ENCODE results near the gene NAA10. TPM values are rescaled to one million over a fixed set of nuclear protein-coding genes. Genes with fewer than 3 reads are reported as not detected.
A peak's percentile ranks its signal among the peaks of the same experiment; 100 is the strongest.

NAA10 gene
- total and polyA plus RNA-seq, 10 donors, result 56.4 to 174 (median 87.8) TPM

- Histone ChIP-seq H3K27ac (peak overlapping the region; percentile 65 to 100 (median 98)), H3K4me1 (peaks cover 25 to 70% (median 57%) of the 10 kb centered on the region in 6 donors), H3K9me3 (no peaks in the 10 kb centered on the region), H3K36me3 (peaks cover 0 to 12% (median 7%) of the 10 kb centered on the region in 6 donors), H3K4me3 (peak overlapping the region in 7 of 8 donors; percentile 43 to 97 (median 74)), H3K27me3 (replicated peaks in 1 of 7) (no peaks in the 10 kb centered on the region)
- TF ChIP-seq POLR2AphosphoS5 (IDR thresholded peaks at IDR 0.05), result peak in 2 of 3 donors; percentile 48 to 59
- no peak for TF ChIP-seq POLR2A (IDR thresholded peaks at IDR 0.05)
- TF ChIP-seq CTCF (IDR thresholded peaks at IDR 0.05 in 8 of 11, conservative IDR thresholded peaks at IDR 0.05 in 3 of 11), result peak in 1 of 11 experiments; percentile 7
- 6 to 44% (median 25%) methylated on average over 6 to 12 of the region's 12 CpGs; no CpG with 5 or more reads in 1 of the 5 donors for WGBS, 5 donors
- intact Hi-C loops (cut with DNase I; ENCODE audit: low total_unique reads), result no loop called here
- peak; percentile 79 for DNase-seq
These were observed 33.9 kb upstream of the NAA10 start for GRCh38 chrX:153968754-153969124.

- TF ChIP-seq POLR2AphosphoS5 (IDR thresholded peaks at IDR 0.05) (no peak), POLR2A (IDR thresholded peaks at IDR 0.05) (no peak), CTCF (IDR thresholded peaks at IDR 0.05 in 8 of 11, conservative IDR thresholded peaks at IDR 0.05 in 3 of 11) (no peak)
- peaks cover 0 to 17% (median 11%) of the 10 kb centered on the region in 6 donors for H3K36me3 ChIP-seq
- DNase-seq, result no peak
- H3K27ac ChIP-seq, result peak overlapping the region; percentile 65 to 100 (median 98)
- peak overlapping the region in 5 of 8 donors; percentile 43 to 97 (median 74) for H3K4me3 ChIP-seq
- H3K4me1 ChIP-seq, result peaks cover 20 to 70% (median 52%) of the 10 kb centered on the region in 6 donors
- intact Hi-C loops (cut with DNase I; ENCODE audit: low total_unique reads), result no loop called here
- H3K27me3 ChIP-seq (replicated peaks in 1 of 7), result no peaks in the 10 kb centered on the region
- H3K9me3 ChIP-seq, result no peaks in the 10 kb centered on the region
- WGBS, 5 donors, result 24 to 64% (median 36%) methylated on average over 9 of the region's 9 CpGs
These were observed 33.4 kb upstream of the NAA10 start for GRCh38 chrX:153968255-153968654.

GRCh38 chrX:153967536-153968224 is 32.8 kb upstream of the NAA10 start:
- no peaks in the 10 kb centered on the region for H3K27me3 ChIP-seq (replicated peaks in 1 of 7)
- 6 to 49% (median 19%) methylated on average over 6 to 16 of the region's 16 CpGs for WGBS, 5 donors
- intact Hi-C loops (cut with DNase I; ENCODE audit: low total_unique reads), result no loop called here
- peak overlapping the region; percentile 65 to 100 (median 98) for H3K27ac ChIP-seq
- H3K9me3 ChIP-seq, result no peaks in the 10 kb centered on the region
- H3K4me3 ChIP-seq, result peak overlapping the region in 5 of 8 donors; percentile 13 to 97 (median 74)
- H3K4me1 ChIP-seq, result peaks cover 20 to 68% (median 50%) of the 10 kb centered on the region in 6 donors
- H3K36me3 ChIP-seq, result peaks cover 0 to 23% (median 16%) of the 10 kb centered on the region in 6 donors
- DNase-seq, result no peak
- TF ChIP-seq POLR2AphosphoS5 (IDR thresholded peaks at IDR 0.05) (peak; percentile 18 to 66 (median 60)), POLR2A (IDR thresholded peaks at IDR 0.05) (no peak)

- H3K36me3 ChIP-seq, result peaks cover 0 to 30% (median 23%) of the 10 kb centered on the region in 6 donors
- peak overlapping the region; percentile 57 to 100 (median 98) for H3K27ac ChIP-seq
- no peaks in the 10 kb centered on the region for H3K9me3 ChIP-seq
- WGBS, 5 donors, result 53 to 75% (median 60%) methylated on average over 2 to 14 of the region's 14 CpGs
- TF ChIP-seq POLR2AphosphoS5 (IDR thresholded peaks at IDR 0.05), result no peak
- no peaks in the 10 kb centered on the region for H3K27me3 ChIP-seq (replicated peaks in 1 of 7)
- H3K4me3 ChIP-seq, result peak overlapping the region in 5 of 8 donors; percentile 13 to 97 (median 74)
- intact Hi-C loops (cut with DNase I; ENCODE audit: low total_unique reads), result no loop called here
- DNase-seq, result no peak
- H3K4me1 ChIP-seq, result peaks cover 20 to 68% (median 50%) of the 10 kb centered on the region in 6 donors
These were observed 32.2 kb upstream of the NAA10 start for GRCh38 chrX:153966841-153967535.

Data from spleen (tissue), 11 donors.